Measurements from ENCODE around the gene ZNF557. TPM values are rescaled to one million over a fixed set of nuclear protein-coding genes. Genes with fewer than 3 reads are reported as not detected.

Gene ZNF557
- total RNA-seq, 1 donor from 2014 or later: 11.2 TPM

DNA sequence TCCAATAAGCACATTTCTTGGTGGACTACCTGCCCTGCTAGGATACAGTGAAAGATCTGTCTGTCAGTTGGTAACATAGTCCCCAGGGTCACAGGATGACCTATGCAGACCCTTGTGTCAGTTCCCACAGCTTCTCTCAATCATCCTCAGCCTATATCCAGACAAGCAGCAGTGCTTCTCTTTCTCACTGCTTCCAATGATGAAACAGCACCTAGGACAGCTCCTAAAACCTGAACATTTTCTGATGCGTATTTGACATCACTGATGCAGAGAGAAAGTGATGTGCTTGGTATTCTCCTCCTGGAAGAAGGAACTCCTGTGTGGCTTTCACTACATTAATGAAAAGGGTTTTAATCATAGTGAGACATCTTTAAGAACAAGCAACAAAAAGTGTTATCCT is 43.7 kb downstream of the ZNF557 start:
- no peaks in the 10 kb centered on the region for H3K4me1 ChIP-seq
- H3K9me3 ChIP-seq: no peaks in the 10 kb centered on the region
- TF ChIP-seq, protein P1, sequence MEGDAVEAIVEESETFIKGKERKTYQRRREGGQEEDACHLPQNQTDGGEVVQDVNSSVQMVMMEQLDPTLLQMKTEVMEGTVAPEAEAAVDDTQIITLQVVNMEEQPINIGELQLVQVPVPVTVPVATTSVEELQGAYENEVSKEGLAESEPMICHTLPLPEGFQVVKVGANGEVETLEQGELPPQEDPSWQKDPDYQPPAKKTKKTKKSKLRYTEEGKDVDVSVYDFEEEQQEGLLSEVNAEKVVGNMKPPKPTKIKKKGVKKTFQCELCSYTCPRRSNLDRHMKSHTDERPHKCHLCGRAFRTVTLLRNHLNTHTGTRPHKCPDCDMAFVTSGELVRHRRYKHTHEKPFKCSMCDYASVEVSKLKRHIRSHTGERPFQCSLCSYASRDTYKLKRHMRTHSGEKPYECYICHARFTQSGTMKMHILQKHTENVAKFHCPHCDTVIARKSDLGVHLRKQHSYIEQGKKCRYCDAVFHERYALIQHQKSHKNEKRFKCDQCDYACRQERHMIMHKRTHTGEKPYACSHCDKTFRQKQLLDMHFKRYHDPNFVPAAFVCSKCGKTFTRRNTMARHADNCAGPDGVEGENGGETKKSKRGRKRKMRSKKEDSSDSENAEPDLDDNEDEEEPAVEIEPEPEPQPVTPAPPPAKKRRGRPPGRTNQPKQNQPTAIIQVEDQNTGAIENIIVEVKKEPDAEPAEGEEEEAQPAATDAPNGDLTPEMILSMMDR (IDR thresholded peaks at IDR 0.05): no peak
- no peak overlapping the region for H3K4me3 ChIP-seq
- DNase-seq (no peak), ATAC-seq (no peak)
- intact Hi-C loops (cut with DNase I): no loop called here
- no peaks in the 10 kb centered on the region for H3K27me3 ChIP-seq (ENCODE audit: low read depth)
- peaks cover 33% of the 10 kb centered on the region for H3K36me3 ChIP-seq
- no peak overlapping the region for H3K27ac ChIP-seq

DNA sequence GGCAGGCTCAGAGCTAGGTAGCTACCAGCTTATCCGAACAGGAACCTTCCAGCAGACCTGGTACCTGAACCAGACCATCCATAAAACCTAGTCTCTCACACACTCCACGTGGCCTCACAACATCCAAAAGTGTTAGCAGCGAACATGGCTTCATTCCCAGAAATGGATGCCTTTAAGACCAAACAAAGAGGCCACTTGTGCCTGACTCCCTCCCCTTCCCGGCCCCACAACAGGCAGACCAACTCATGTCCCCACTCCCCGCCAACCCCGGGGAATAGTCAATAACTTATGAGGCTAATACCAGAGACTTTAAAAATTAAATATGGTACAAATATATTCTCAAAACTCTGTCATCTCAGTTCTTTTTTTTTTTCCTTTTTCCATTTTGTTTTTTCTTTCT is 46.2 kb downstream of the ZNF557 start:
- Histone ChIP-seq H3K4me3 (no peak overlapping the region), H3K4me1 (no peaks in the 10 kb centered on the region), H3K9me3 (no peaks in the 10 kb centered on the region), H3K36me3 (peaks cover 53% of the 10 kb centered on the region), H3K27me3 (ENCODE audit: low read depth) (no peaks in the 10 kb centered on the region), H3K27ac (no peak overlapping the region)
- DNase-seq (no peak), ATAC-seq (no peak)
- TF ChIP-seq, protein P1 (IDR thresholded peaks at IDR 0.05): no peak
- intact Hi-C loops (cut with DNase I): no loop called here

DNA sequence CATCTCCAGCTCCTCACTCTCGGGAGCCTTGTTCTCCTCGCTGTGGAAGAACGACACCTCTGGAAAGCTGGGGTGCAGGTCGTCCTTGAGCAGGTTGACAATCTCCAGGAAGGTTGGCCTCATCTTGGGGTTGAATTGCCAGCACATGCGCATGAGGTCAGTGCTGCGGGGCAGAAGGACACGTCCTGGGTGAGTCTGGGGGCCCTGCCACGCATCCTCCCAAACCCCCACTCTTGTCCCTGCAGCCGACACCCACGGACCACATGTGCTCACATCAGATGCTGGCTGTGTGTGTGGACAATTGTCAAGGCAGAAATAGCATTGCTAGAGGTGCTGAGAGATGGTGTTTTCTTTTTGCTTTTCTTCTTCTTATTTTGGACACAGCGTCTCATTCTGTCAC is 47.7 kb downstream of the ZNF557 start:
- DNase-seq (no peak), ATAC-seq (no peak)
- Histone ChIP-seq H3K4me1 (no peaks in the 10 kb centered on the region), H3K36me3 (peaks cover 68% of the 10 kb centered on the region), H3K27me3 (ENCODE audit: low read depth) (no peaks in the 10 kb centered on the region), H3K9me3 (no peaks in the 10 kb centered on the region), H3K27ac (no peak overlapping the region), H3K4me3 (no peak overlapping the region)
- TF ChIP-seq, protein P1 (IDR thresholded peaks at IDR 0.05): no peak
- intact Hi-C loops (cut with DNase I): no loop called here

DNA sequence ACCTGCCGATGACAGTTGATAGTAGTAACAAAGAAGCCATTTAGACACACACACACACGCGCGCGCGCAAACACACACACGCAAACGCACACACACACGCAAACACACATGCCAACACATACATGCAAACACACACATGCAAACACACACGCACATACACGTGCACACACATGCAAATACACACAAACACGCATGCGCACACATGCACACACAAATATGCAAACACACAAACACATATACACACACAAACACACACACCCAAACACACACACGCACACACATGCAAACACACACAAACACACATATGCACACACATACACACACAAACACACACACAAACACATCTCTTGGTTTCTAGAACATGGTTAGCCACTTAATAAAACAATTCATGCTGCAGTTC is 50.1 kb downstream of the ZNF557 start:
- Histone ChIP-seq H3K36me3 (peaks cover 78% of the 10 kb centered on the region), H3K4me3 (no peak overlapping the region), H3K4me1 (no peaks in the 10 kb centered on the region), H3K27me3 (ENCODE audit: low read depth) (no peaks in the 10 kb centered on the region), H3K27ac (no peak overlapping the region), H3K9me3 (no peaks in the 10 kb centered on the region)
- DNase-seq (no peak), ATAC-seq (no peak)
- TF ChIP-seq, protein P1 (IDR thresholded peaks at IDR 0.05): no peak
- intact Hi-C loops (cut with DNase I): no loop called here

DNA sequence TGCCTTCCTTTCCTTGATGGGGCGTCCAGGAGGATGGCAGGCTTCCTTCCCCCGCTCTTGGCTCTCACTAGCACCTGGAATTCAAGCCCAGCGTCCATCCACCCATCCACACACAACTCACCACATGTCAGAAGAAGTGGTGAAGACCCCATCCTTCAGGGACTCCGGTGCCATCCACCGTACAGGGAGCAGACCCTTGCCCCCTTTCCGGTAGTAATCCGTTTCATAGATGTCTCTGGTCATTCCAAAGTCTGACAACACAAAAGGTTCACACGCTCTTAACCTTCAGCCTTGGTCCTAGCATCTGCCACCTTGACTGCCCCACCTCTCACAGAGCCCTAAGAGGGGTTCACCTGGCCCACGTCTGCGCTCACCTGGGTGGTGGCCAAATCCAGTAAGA is 51.0 kb downstream of the ZNF557 start:
- intact Hi-C loops (cut with DNase I): no loop called here
- peaks cover 81% of the 10 kb centered on the region for H3K36me3 ChIP-seq
- ATAC-seq: no peak
- H3K27ac ChIP-seq: no peak overlapping the region
- H3K4me3 ChIP-seq: no peak overlapping the region
- H3K4me1 ChIP-seq: no peaks in the 10 kb centered on the region
- TF ChIP-seq, protein P1 (IDR thresholded peaks at IDR 0.05): no peak
- no peaks in the 10 kb centered on the region for H3K9me3 ChIP-seq
- no peak for DNase-seq
- H3K27me3 ChIP-seq (ENCODE audit: low read depth): no peaks in the 10 kb centered on the region

DNA sequence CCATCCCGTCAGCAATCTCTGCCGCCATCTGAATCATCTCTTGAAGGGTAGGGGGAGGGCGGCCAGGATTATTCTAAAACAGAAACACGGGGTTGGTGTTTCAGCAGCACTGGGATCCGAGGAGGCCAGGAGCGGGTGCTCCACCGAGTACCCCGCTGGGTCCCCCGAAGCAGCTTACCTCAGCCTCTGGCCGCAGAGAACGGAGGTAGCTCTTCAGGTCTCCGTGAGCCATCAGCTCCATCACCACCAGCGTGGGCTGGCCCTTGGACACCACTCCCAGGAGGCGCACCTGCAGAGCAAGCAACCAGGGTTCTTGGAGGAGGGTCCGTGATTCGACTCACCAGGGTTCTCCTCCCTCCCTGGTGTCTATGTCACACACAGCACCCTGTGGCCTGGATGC is 53.2 kb downstream of the ZNF557 start:
- DNase-seq: no peak
- peak in 1 of 2 donors; percentile 27 for ATAC-seq
- Histone ChIP-seq H3K27ac (no peak overlapping the region), H3K27me3 (ENCODE audit: low read depth) (no peaks in the 10 kb centered on the region), H3K4me1 (no peaks in the 10 kb centered on the region), H3K9me3 (peaks cover 16% of the 10 kb centered on the region), H3K4me3 (no peak overlapping the region), H3K36me3 (peaks cover 81% of the 10 kb centered on the region)
- TF ChIP-seq, protein P1 (IDR thresholded peaks at IDR 0.05): no peak
- intact Hi-C loops (cut with DNase I): no loop called here

Measured in lower lobe of right lung (tissue), 2 donors.